Type B pancreatic cell (in vitro differentiated cells): ENCODE results near the gene APBA2. TPM values are rescaled to one million over a fixed set of nuclear protein-coding genes. Genes with fewer than 3 reads are reported as not detected.

Experiments used
- DNase-seq: peaks from one replicate; pipeline ENCODE4 v3.0.0; 2021; ENCODE audit warnings: mixed read lengths; ENCODE audit not compliant: unreplicated experiment; ENCODE audit errors: extremely low spot score
- H3K27ac Mint-ChIP-seq: 2 replicates; pipeline ENCODE4 v1.8.0; 2021; ENCODE audit warnings: mild to moderate bottlenecking, mixed read lengths
- H3K27me3 Mint-ChIP-seq: 2 replicates; pipeline ENCODE4 v1.8.0; 2021; ENCODE audit warnings: mixed read lengths
- H3K36me3 Mint-ChIP-seq: 2 replicates; pipeline ENCODE4 v1.8.0; 2021; ENCODE audit warnings: mixed read lengths
- H3K4me1 Mint-ChIP-seq: one replicate; pipeline ENCODE4 v1.8.0; 2021; ENCODE audit warnings: mixed read lengths; ENCODE audit not compliant: unreplicated experiment
- H3K4me3 Mint-ChIP-seq: 2 replicates; pipeline ENCODE4 v1.8.0; 2021; ENCODE audit warnings: mild to moderate bottlenecking, mixed read lengths
- H3K9me3 Mint-ChIP-seq: 2 replicates; pipeline ENCODE4 v1.8.0; 2021; ENCODE audit warnings: mixed read lengths
- CTCF ChIP-seq: fragments of 200-600 bp; sonication (generic); conservative IDR thresholded peaks from 2 replicates; pipeline ENCODE4 v1.5.0; 2021; ENCODE audit warnings: antibody characterized with exemption, mild to moderate bottlenecking
- total RNA-seq: library from RNA; stranded (reverse); gene quantifications from 2 replicates; pipeline ENCODE4 v1.2.1, GENCODE V29; 2021; ENCODE audit warnings: low replicate concordance

The APBA2 gene
- total RNA-seq, 1 donor from 2014 or later = 33.3 TPM

- Mint-ChIP-seq H3K36me3 (no peaks in the 10 kb centered on the region), H3K9me3 (no peaks in the 10 kb centered on the region), H3K4me3 (no peak overlapping the region), H3K27me3 (no peaks in the 10 kb centered on the region), H3K27ac (no peak overlapping the region), H3K4me1 (peaks cover 3% of the 10 kb centered on the region)
- no peak for TF ChIP-seq CTCF
- no peak for DNase-seq
Measured at GRCh38 chr15:29029651-29030195, 143.9 kb downstream of the APBA2 start.

GRCh38 chr15:29031502-29032228, 145.9 kb downstream of the APBA2 start:
- no peaks in the 10 kb centered on the region for H3K27me3 Mint-ChIP-seq
- no peaks in the 10 kb centered on the region for H3K36me3 Mint-ChIP-seq

GRCh38 chr15:29032229-29032625, 146.5 kb downstream of the APBA2 start:
- H3K4me3 Mint-ChIP-seq = no peak overlapping the region

More at GRCh38 chr15:29031502-29032228, 145.9 kb downstream of the APBA2 start:
- no peaks in the 10 kb centered on the region for H3K4me1 Mint-ChIP-seq
- H3K4me3 Mint-ChIP-seq = no peak overlapping the region
- H3K9me3 Mint-ChIP-seq = no peaks in the 10 kb centered on the region
- no peak overlapping the region for H3K27ac Mint-ChIP-seq
- TF ChIP-seq CTCF = no peak
- DNase-seq = no peak

GRCh38 chr15:29032751-29033150, 147.0 kb downstream of the APBA2 start:
- Mint-ChIP-seq H3K4me1 (no peaks in the 10 kb centered on the region), H3K9me3 (no peaks in the 10 kb centered on the region), H3K27me3 (no peaks in the 10 kb centered on the region), H3K36me3 (no peaks in the 10 kb centered on the region), H3K4me3 (no peak overlapping the region), H3K27ac (no peak overlapping the region)
- TF ChIP-seq CTCF = no peak
- DNase-seq = no peak

More at GRCh38 chr15:29032229-29032625, 146.5 kb downstream of the APBA2 start:
- no peaks in the 10 kb centered on the region for H3K9me3 Mint-ChIP-seq
- no peak overlapping the region for H3K27ac Mint-ChIP-seq
- no peaks in the 10 kb centered on the region for H3K27me3 Mint-ChIP-seq
- no peak for DNase-seq
- no peak for TF ChIP-seq CTCF
- H3K4me1 Mint-ChIP-seq = no peaks in the 10 kb centered on the region
- H3K36me3 Mint-ChIP-seq = no peaks in the 10 kb centered on the region

- H3K4me3 Mint-ChIP-seq = no peak overlapping the region
- H3K9me3 Mint-ChIP-seq = no peaks in the 10 kb centered on the region
- no peaks in the 10 kb centered on the region for H3K36me3 Mint-ChIP-seq
- no peak for TF ChIP-seq CTCF
- no peak overlapping the region for H3K27ac Mint-ChIP-seq
- no peaks in the 10 kb centered on the region for H3K27me3 Mint-ChIP-seq
- no peak for DNase-seq
- peaks cover 4% of the 10 kb centered on the region for H3K4me1 Mint-ChIP-seq
Measured at GRCh38 chr15:29034151-29034550, 148.4 kb downstream of the APBA2 start.
